T-helper 17 cell (primary cell): Measurements from ENCODE around the gene AMMECR1. TPM values are rescaled to one million over a fixed set of nuclear protein-coding genes. Genes with fewer than 3 reads are reported as not detected.
"Not testable (repeated sequence)": the region's sequence is repeated elsewhere in the genome, so short reads cannot be mapped to it uniquely, and the experiment has no call there.

Experiments used
- ATAC-seq: fragments of 150-1000 bp; cut with Tn5 transposase; 2 replicates; pipeline ENCODE4 v1.10.0; 2021; ENCODE audit warnings: mild to moderate bottlenecking, moderate library complexity
- DNase-seq, 3 donors: peaks; one replicate each; pipeline versions ENCODE4 v3.0.0 to v3.0.0-alpha.2; 2020 to 2021
- H3K9me3 ChIP-seq: one replicate; pipeline ENCODE4 v1.7.0; 2013; ENCODE audit warnings: low read length, mild to moderate bottlenecking; ENCODE audit not compliant: control insufficient read depth, poor library complexity, severe bottlenecking
- H3K27ac Mint-ChIP-seq: one replicate; pipeline ENCODE4 v1.8.0; 2022; ENCODE audit warnings: mild to moderate bottlenecking, moderate library complexity, mixed read lengths
- H3K27me3 Mint-ChIP-seq: one replicate; pipeline ENCODE4 v1.8.0; 2022; ENCODE audit warnings: mixed read lengths
- H3K36me3 Mint-ChIP-seq: one replicate; pipeline ENCODE4 v1.8.0; 2022; ENCODE audit warnings: low read depth, mixed read lengths
- H3K4me1 Mint-ChIP-seq: one replicate; pipeline ENCODE4 v1.8.0; 2022; ENCODE audit warnings: mild to moderate bottlenecking, mixed read lengths
- H3K4me3 Mint-ChIP-seq: one replicate; pipeline ENCODE4 v1.8.0; 2022; ENCODE audit warnings: mild to moderate bottlenecking, moderate library complexity, mixed read lengths
- total RNA-seq, 4 donors: library from RNA in 2 of 4; stranded (reverse) in 2 of 4; gene quantifications; one replicate each; pipeline ENCODE4 v1.2.3 and lab custom pipeline; 2022 to 2026

The AMMECR1 gene
- total RNA-seq, 2 donors from 2014 or later = 15.4 to 17.4 TPM

GRCh38 chrX:110238259-110238658, 79.6 kb downstream of the AMMECR1 start:
- ATAC-seq = peak; percentile 95
- not testable (repeated sequence) for H3K36me3 Mint-ChIP-seq, H3K9me3 ChIP-seq, H3K4me1 Mint-ChIP-seq, H3K27me3 Mint-ChIP-seq
- peak in 2 of 3 donors; percentile 24 to 30 for DNase-seq
- Mint-ChIP-seq H3K27ac (peak overlapping the region; percentile 94), H3K4me3 (peak overlapping the region; percentile 68)

- not testable (repeated sequence) for H3K36me3 Mint-ChIP-seq, H3K27me3 Mint-ChIP-seq, H3K9me3 ChIP-seq, DNase-seq, H3K4me3 Mint-ChIP-seq, ATAC-seq
- H3K4me1 Mint-ChIP-seq = peaks cover 14% of the 10 kb centered on the region
- H3K27ac Mint-ChIP-seq = peak overlapping the region; percentile 91
These were observed 86.4 kb downstream of the AMMECR1 start for GRCh38 chrX:110231485-110231884.

- H3K27ac Mint-ChIP-seq = peak overlapping the region; percentile 91
- peak; percentile 72 for ATAC-seq
- peak overlapping the region; percentile 82 for H3K4me3 Mint-ChIP-seq
- DNase-seq = peak; percentile 48 to 62 (median 62)
- peaks cover 14% of the 10 kb centered on the region for H3K4me1 Mint-ChIP-seq
- H3K36me3 Mint-ChIP-seq, H3K9me3 ChIP-seq, H3K27me3 Mint-ChIP-seq: not testable (repeated sequence)
These were observed 88.3 kb downstream of the AMMECR1 start for GRCh38 chrX:110229497-110230111.

GRCh38 chrX:110228453-110228852, 89.4 kb downstream of the AMMECR1 start:
- no peaks in the 10 kb centered on the region for H3K9me3 ChIP-seq
- H3K4me3 Mint-ChIP-seq = no peak overlapping the region

GRCh38 chrX:110226931-110227330, 91.0 kb downstream of the AMMECR1 start:
- Mint-ChIP-seq H3K4me1 (peaks cover 12% of the 10 kb centered on the region), H3K27ac (peak overlapping the region; percentile 91), H3K36me3 (peaks cover 7% of the 10 kb centered on the region), H3K4me3 (no peak overlapping the region), H3K27me3 (no peaks in the 10 kb centered on the region)
- no peaks in the 10 kb centered on the region for H3K9me3 ChIP-seq
- no peak for DNase-seq
- ATAC-seq = no peak

More at GRCh38 chrX:110228453-110228852, 89.4 kb downstream of the AMMECR1 start:
- H3K36me3 Mint-ChIP-seq = peaks cover 7% of the 10 kb centered on the region
- peak overlapping the region; percentile 91 for H3K27ac Mint-ChIP-seq
- DNase-seq (no peak), ATAC-seq (no peak)
- H3K27me3 Mint-ChIP-seq = no peaks in the 10 kb centered on the region
- peaks cover 11% of the 10 kb centered on the region for H3K4me1 Mint-ChIP-seq

- Mint-ChIP-seq H3K27me3 (no peaks in the 10 kb centered on the region), H3K27ac (no peak overlapping the region), H3K4me1 (peaks cover 8% of the 10 kb centered on the region), H3K4me3 (no peak overlapping the region), H3K36me3 (peaks cover 2% of the 10 kb centered on the region)
- DNase-seq (no peak), ATAC-seq (no peak)
- H3K9me3 ChIP-seq = no peaks in the 10 kb centered on the region
These were observed 92.8 kb downstream of the AMMECR1 start for GRCh38 chrX:110224926-110225617.

GRCh38 chrX:110222497-110223257, 95.2 kb downstream of the AMMECR1 start:
- H3K4me3 Mint-ChIP-seq = no peak overlapping the region
- DNase-seq (no peak), ATAC-seq (no peak)
- H3K4me1 Mint-ChIP-seq = peaks cover 10% of the 10 kb centered on the region
- H3K27me3 Mint-ChIP-seq = no peaks in the 10 kb centered on the region
- H3K36me3 Mint-ChIP-seq = peaks cover 2% of the 10 kb centered on the region
- H3K9me3 ChIP-seq = no peaks in the 10 kb centered on the region
- no peak overlapping the region for H3K27ac Mint-ChIP-seq

- ATAC-seq (no peak), DNase-seq (no peak)
- H3K4me1 Mint-ChIP-seq = peaks cover 7% of the 10 kb centered on the region
- no peak overlapping the region for H3K4me3 Mint-ChIP-seq
- H3K27ac Mint-ChIP-seq = no peak overlapping the region
- no peaks in the 10 kb centered on the region for H3K9me3 ChIP-seq
- H3K36me3 Mint-ChIP-seq = no peaks in the 10 kb centered on the region
- H3K27me3 Mint-ChIP-seq = no peaks in the 10 kb centered on the region
These were observed 98.0 kb downstream of the AMMECR1 start for GRCh38 chrX:110219920-110220319.

- DNase-seq (no peak), ATAC-seq (no peak)
- H3K27me3 Mint-ChIP-seq = no peaks in the 10 kb centered on the region
- no peak overlapping the region for H3K4me3 Mint-ChIP-seq
- no peaks in the 10 kb centered on the region for H3K36me3 Mint-ChIP-seq
- H3K9me3 ChIP-seq = no peaks in the 10 kb centered on the region
- H3K4me1 Mint-ChIP-seq = peaks cover 11% of the 10 kb centered on the region
- H3K27ac Mint-ChIP-seq = no peak overlapping the region
These were observed 99.3 kb downstream of the AMMECR1 start for GRCh38 chrX:110218591-110218990.

GRCh38 chrX:110216027-110216426, 101.9 kb downstream of the AMMECR1 start:
- Mint-ChIP-seq H3K27ac (no peak overlapping the region), H3K36me3 (no peaks in the 10 kb centered on the region), H3K4me1 (peaks cover 5% of the 10 kb centered on the region), H3K4me3 (no peak overlapping the region), H3K27me3 (no peaks in the 10 kb centered on the region)
- no peaks in the 10 kb centered on the region for H3K9me3 ChIP-seq
- ATAC-seq (no peak), DNase-seq (no peak)

GRCh38 chrX:110215411-110215810, 102.5 kb downstream of the AMMECR1 start:
- no peak for ATAC-seq
- peaks cover 5% of the 10 kb centered on the region for H3K4me1 Mint-ChIP-seq
- no peaks in the 10 kb centered on the region for H3K27me3 Mint-ChIP-seq
- H3K36me3 Mint-ChIP-seq = no peaks in the 10 kb centered on the region
- no peaks in the 10 kb centered on the region for H3K9me3 ChIP-seq
- no peak overlapping the region for H3K27ac Mint-ChIP-seq
- no peak overlapping the region for H3K4me3 Mint-ChIP-seq
- DNase-seq = no peak

GRCh38 chrX:110214684-110215083, 103.2 kb downstream of the AMMECR1 start:
- H3K4me1 Mint-ChIP-seq = peaks cover 5% of the 10 kb centered on the region
- ATAC-seq (no peak), DNase-seq (no peak)
- H3K27me3 Mint-ChIP-seq = no peaks in the 10 kb centered on the region
- H3K36me3 Mint-ChIP-seq = no peaks in the 10 kb centered on the region
- no peak overlapping the region for H3K4me3 Mint-ChIP-seq
- H3K27ac Mint-ChIP-seq = no peak overlapping the region
- no peaks in the 10 kb centered on the region for H3K9me3 ChIP-seq

- no peaks in the 10 kb centered on the region for H3K9me3 ChIP-seq
- H3K36me3 Mint-ChIP-seq = no peaks in the 10 kb centered on the region
- no peak overlapping the region for H3K4me3 Mint-ChIP-seq
- DNase-seq (no peak), ATAC-seq (no peak)
- no peak overlapping the region for H3K27ac Mint-ChIP-seq
- H3K27me3 Mint-ChIP-seq = no peaks in the 10 kb centered on the region
- peaks cover 5% of the 10 kb centered on the region for H3K4me1 Mint-ChIP-seq
These were observed 104.7 kb downstream of the AMMECR1 start for GRCh38 chrX:110213183-110213582.
